Measurements from ENCODE around the gene SALL1.

GRCh38 chr16:51134876-51135275 lies 16.2 kb downstream of the SALL1 start:
- TF ChIP-seq CTCF (IDR thresholded peaks at IDR 0.05) (no peak), POLR2A (IDR thresholded peaks at IDR 0.05) (no peak)

All from adrenal gland (tissue), 5 donors.